ENCODE measurements around the gene TBC1D14.
A peak's percentile ranks its signal among the peaks of the same experiment; 100 is the strongest.
"Not testable (repeated sequence)": the region's sequence is repeated elsewhere in the genome, so short reads cannot be mapped to it uniquely, and the experiment has no call there.

TBC1D14 gene

DNA sequence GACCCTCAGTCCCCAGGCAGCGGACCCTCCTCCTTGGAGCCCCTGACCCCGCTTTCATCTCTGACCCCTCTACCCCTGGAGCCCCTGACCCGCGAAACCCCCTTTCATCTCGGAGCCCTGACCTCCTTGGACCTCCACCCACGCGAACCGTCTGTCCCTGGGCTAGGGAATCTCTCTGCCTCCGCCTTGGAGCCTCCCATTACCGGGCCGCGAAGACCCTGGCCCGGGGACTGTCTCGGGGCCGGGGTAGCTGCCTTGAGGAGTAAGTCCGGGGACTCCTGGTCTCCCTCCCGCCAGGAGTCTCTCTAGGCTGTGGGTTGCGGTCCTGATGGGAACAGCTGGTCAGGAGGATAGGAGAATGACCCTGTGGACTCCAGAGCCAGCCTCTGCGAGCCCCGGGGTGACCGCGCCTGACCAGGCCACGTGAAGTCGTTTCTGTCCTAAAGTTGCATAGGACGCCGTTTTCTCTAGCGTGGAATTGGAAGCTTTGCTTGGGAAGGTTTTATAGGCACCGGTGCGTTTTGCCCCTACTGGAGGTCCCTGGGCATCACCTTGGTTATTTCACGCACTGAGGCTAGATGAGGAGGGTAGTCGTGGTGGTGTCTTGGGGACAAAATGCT lies 824 bp downstream of the TBC1D14 start:
- H3K27me3 Mint-ChIP-seq (ENCODE audit: low read depth) = peaks cover 9% of the 10 kb centered on the region

DNA sequence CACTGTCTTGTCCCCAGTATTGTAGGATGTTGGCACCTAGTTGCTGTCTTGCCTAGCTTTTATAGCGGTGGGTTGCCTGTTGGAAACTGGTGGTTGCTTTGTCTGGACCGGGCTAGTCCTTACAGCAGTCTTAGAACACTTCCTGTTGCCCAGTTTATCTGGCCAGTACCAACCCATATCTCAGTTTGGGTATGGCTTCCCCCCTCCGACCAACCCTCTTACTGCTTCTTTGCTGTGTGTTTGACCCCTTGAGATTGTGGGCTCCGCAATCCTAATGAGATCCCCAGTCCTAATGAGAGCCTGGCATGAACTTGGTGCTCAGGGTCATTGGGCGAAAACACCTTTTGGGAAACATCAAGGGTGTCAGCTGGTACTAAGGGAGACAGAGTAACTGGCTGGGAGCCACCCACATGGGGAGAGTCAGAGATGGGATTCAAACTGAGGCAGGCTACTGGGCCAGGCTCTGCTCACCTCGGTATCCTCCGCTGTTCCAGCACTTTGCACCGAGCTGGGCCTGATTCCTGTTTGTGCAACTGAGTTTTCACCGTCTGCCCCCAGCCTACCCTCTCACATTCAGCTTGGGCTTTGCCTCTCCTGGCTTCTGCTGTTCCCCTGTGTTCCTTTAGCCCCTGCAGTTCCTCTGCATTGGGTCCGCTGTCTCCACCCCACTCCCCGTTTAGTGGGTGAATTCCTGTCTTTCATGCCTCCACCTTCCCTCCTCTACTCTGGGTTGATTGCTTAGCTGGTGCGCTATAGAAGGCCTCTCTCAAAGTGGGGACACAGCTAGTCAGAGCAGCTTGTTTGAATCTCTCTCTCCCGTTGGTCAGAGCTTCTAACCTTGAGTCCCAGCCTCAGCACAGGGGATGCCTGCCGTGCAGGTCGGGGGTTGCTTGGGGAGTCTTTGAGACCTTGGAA lies 1.6 kb downstream of the TBC1D14 start:
- no peaks in the 10 kb centered on the region for H3K9me3 Mint-ChIP-seq
- H3K4me1 Mint-ChIP-seq = peaks cover 43% of the 10 kb centered on the region
- peaks cover 9% of the 10 kb centered on the region for H3K27me3 Mint-ChIP-seq (ENCODE audit: low read depth)
- peak overlapping the region; percentile 91 to 98 (median 93) for H3K4me3 Mint-ChIP-seq
- H3K27ac Mint-ChIP-seq = peak overlapping the region; percentile 61 to 95 (median 93)
- H3K36me3 Mint-ChIP-seq (ENCODE audit: low read depth) = no peaks in the 10 kb centered on the region
- TF ChIP-seq, protein P1, sequence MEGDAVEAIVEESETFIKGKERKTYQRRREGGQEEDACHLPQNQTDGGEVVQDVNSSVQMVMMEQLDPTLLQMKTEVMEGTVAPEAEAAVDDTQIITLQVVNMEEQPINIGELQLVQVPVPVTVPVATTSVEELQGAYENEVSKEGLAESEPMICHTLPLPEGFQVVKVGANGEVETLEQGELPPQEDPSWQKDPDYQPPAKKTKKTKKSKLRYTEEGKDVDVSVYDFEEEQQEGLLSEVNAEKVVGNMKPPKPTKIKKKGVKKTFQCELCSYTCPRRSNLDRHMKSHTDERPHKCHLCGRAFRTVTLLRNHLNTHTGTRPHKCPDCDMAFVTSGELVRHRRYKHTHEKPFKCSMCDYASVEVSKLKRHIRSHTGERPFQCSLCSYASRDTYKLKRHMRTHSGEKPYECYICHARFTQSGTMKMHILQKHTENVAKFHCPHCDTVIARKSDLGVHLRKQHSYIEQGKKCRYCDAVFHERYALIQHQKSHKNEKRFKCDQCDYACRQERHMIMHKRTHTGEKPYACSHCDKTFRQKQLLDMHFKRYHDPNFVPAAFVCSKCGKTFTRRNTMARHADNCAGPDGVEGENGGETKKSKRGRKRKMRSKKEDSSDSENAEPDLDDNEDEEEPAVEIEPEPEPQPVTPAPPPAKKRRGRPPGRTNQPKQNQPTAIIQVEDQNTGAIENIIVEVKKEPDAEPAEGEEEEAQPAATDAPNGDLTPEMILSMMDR (IDR thresholded peaks at IDR 0.05; ENCODE audit: unreplicated experiment in 3 of 3) = no peak

More for the DNA sequence above, 824 bp downstream of the TBC1D14 start:
- H3K36me3 Mint-ChIP-seq (ENCODE audit: low read depth) = no peaks in the 10 kb centered on the region
- H3K27ac Mint-ChIP-seq = peak overlapping the region; percentile 61 to 95 (median 93)
- TF ChIP-seq, protein P1 (IDR thresholded peaks at IDR 0.05; ENCODE audit: unreplicated experiment in 3 of 3) = no peak
- H3K4me1 Mint-ChIP-seq = peaks cover 46% of the 10 kb centered on the region
- H3K4me3 Mint-ChIP-seq = peak overlapping the region; percentile 91 to 98 (median 93)
- H3K9me3 Mint-ChIP-seq = no peaks in the 10 kb centered on the region

DNA sequence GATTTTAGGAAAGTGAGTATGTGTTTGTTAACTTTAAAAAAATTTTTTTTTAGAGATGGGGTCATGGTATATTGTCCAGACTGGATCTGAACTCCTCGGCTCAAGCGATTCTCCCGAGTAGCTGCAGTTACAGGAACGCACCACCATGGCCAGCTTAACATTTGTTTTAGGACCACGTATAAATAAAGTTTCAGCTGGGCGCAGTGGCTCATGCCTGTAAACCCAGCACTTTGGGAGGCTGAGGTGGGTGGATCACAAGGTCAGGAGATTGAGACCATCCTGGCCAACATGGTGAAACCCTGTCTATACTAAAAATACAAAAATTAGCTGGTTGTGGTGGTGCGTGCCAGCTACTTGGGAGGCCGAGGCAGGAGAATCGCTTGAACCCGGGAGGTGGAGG lies 2.3 kb downstream of the TBC1D14 start:
- Mint-ChIP-seq H3K27ac (peak overlapping the region in 2 of 3 experiments; percentile 25 to 61), H3K4me1 (peaks cover 50% of the 10 kb centered on the region), H3K4me3 (peak overlapping the region in 2 of 3 experiments; percentile 77 to 93)
- H3K27me3 Mint-ChIP-seq (ENCODE audit: low read depth); H3K36me3 Mint-ChIP-seq (ENCODE audit: low read depth); H3K9me3 Mint-ChIP-seq: not testable (repeated sequence)

DNA sequence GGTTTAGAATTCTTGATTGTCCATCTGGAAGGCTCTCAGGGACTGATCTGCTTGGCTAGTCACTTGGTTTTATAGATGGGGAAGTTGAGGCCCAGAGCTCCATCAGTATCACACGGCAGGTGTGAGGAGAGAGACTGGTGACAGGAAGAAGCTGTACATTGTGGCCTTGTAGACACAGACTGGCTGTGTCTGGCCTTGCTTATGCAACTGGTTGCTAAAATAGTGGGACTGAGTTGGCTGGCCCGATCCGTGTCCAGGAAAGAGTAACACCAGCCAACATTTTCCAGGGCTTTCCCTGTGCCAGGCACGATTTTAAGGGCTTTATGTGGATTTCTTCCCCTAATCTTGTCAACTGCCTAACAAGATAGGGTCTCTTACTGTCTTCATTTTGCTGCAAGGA lies 2.8 kb downstream of the TBC1D14 start:
- Mint-ChIP-seq H3K4me3 (peak overlapping the region; percentile 46 to 81 (median 72)), H3K27me3 (ENCODE audit: low read depth) (peaks cover 5% of the 10 kb centered on the region), H3K4me1 (peaks cover 52% of the 10 kb centered on the region), H3K9me3 (no peaks in the 10 kb centered on the region), H3K36me3 (ENCODE audit: low read depth) (no peaks in the 10 kb centered on the region), H3K27ac (peak overlapping the region in 1 of 3 experiments; percentile 59)
- TF ChIP-seq, protein P1 (IDR thresholded peaks at IDR 0.05; ENCODE audit: unreplicated experiment in 3 of 3) = no peak

DNA sequence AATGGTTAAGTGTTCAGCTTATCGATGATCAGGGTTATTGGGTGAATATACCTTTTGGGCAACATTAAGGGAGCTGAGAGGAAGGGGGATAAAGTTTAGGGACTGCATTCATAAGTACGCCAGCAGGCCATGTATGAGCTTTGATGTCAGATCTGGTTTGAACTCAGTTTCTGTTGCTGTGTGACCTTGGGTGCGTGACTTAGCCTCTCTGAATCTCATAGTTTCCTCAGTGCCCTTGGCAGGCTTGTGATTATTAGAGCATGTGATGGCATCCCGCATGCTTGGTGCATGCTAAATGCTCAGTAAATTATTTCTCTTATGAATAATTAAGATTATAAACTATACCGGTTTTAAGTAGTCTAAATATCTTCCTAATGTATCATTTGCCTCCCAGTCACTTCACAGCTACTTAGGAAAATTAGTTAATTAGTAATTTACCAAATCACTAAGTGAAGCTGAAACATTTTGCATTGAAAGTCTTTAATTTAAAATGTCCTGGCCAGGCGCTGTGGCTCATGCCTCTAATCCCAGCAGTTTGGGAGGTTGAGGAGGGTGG lies 3.8 kb downstream of the TBC1D14 start:
- Mint-ChIP-seq H3K27ac (no peak overlapping the region), H3K36me3 (ENCODE audit: low read depth) (no peaks in the 10 kb centered on the region), H3K4me3 (no peak overlapping the region), H3K9me3 (no peaks in the 10 kb centered on the region), H3K4me1 (peaks cover 52% of the 10 kb centered on the region), H3K27me3 (ENCODE audit: low read depth) (no peaks in the 10 kb centered on the region)
- TF ChIP-seq, protein P1 (IDR thresholded peaks at IDR 0.05; ENCODE audit: unreplicated experiment in 3 of 3) = no peak

DNA sequence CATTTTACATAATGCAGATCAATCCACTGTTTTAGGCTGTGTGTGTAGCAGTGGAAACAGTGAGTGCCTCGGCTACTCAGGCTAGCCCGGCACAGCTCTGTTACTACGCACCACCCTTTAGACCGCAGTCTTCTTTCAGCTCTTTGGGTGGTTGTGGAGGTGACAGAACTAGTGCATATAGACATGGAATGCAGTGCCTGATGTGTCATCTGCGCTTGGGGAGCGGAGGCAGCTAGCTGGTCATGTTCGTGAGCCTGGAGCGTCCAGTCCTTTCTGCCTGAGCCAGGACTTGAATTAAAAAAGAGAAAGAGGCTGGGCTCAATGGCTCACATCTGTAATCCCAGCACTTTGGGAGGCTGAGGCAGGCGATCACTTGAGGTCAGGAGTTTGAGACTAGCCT lies 4.8 kb downstream of the TBC1D14 start:
- Mint-ChIP-seq H3K9me3 (no peaks in the 10 kb centered on the region), H3K36me3 (ENCODE audit: low read depth) (no peaks in the 10 kb centered on the region), H3K27ac (no peak overlapping the region), H3K27me3 (ENCODE audit: low read depth) (no peaks in the 10 kb centered on the region), H3K4me1 (peaks cover 51% of the 10 kb centered on the region), H3K4me3 (no peak overlapping the region)
- TF ChIP-seq, protein P1 (IDR thresholded peaks at IDR 0.05; ENCODE audit: unreplicated experiment in 3 of 3) = no peak
